ENCODE data around the gene DNMBP.
"Not testable (repeated sequence)": the region's sequence is repeated elsewhere in the genome, so short reads cannot be mapped to it uniquely, and the experiment has no call there.

DNMBP gene

GRCh38 chr10:99996671-99997648 is 12.8 kb downstream of the DNMBP start:
- DNase-seq (ENCODE audit: low read depth), result peak; percentile 62
- no peak for TF ChIP-seq CTCF (conservative IDR thresholded peaks at IDR 0.05; ENCODE audit: low read depth, low read length)
- no peak overlapping the region for H3K4me3 ChIP-seq (ENCODE audit: low read depth, low read length)

GRCh38 chr10:99995713-99996112 is 14.0 kb downstream of the DNMBP start:
- TF ChIP-seq CTCF (conservative IDR thresholded peaks at IDR 0.05; ENCODE audit: low read depth, low read length), result no peak
- DNase-seq (ENCODE audit: low read depth), result no peak
- no peak overlapping the region for H3K4me3 ChIP-seq (ENCODE audit: low read depth, low read length)

GRCh38 chr10:99995269-99995668 is 14.5 kb downstream of the DNMBP start:
- TF ChIP-seq CTCF (conservative IDR thresholded peaks at IDR 0.05; ENCODE audit: low read depth, low read length), result no peak
- DNase-seq (ENCODE audit: low read depth), result no peak
- H3K4me3 ChIP-seq (ENCODE audit: low read depth, low read length), result no peak overlapping the region

GRCh38 chr10:99994801-99995200 is 14.9 kb downstream of the DNMBP start:
- DNase-seq (ENCODE audit: low read depth), result no peak
- no peak for TF ChIP-seq CTCF (conservative IDR thresholded peaks at IDR 0.05; ENCODE audit: low read depth, low read length)
- no peak overlapping the region for H3K4me3 ChIP-seq (ENCODE audit: low read depth, low read length)

- DNase-seq (ENCODE audit: low read depth), result peak; percentile 94
- TF ChIP-seq CTCF (conservative IDR thresholded peaks at IDR 0.05; ENCODE audit: low read depth, low read length), result no peak
- no peak overlapping the region for H3K4me3 ChIP-seq (ENCODE audit: low read depth, low read length)
Measured at GRCh38 chr10:99993701-99994689, 15.8 kb downstream of the DNMBP start.

- not testable (repeated sequence) for H3K4me3 ChIP-seq (ENCODE audit: low read depth, low read length); DNase-seq (ENCODE audit: low read depth)
Measured at GRCh38 chr10:99985637-99986036, 24.1 kb downstream of the DNMBP start.
